Tibial nerve (tissue), 4 donors: ENCODE results near the gene GAREM2. TPM values are rescaled to one million over a fixed set of nuclear protein-coding genes. Genes with fewer than 3 reads are reported as not detected.

ENCODE experiments used
- DNase-seq, 2 donors: peaks; one replicate each; pipeline ENCODE4 v3.0.0-alpha.2; 2019; ENCODE audit warnings: low spot score in 2 of 2
- H3K27ac ChIP-seq, 4 donors: fragments of 200-600 bp; sonication (generic) in 3 of 4; one replicate each; pipeline ENCODE4 v1.5.1; 2017 to 2019; ENCODE audit warnings: mild to moderate bottlenecking in 1 of 4
- H3K27me3 ChIP-seq, 2 donors: fragments of 200-600 bp; sonication (generic) in 1 of 2; one replicate each; pipeline versions ENCODE4 v1.5.1 to v1.6.0; 2017 to 2019
- H3K36me3 ChIP-seq, 3 donors: fragments of 200-600 bp; sonication (generic); one replicate each; pipeline ENCODE4 v1.5.1; 2018 to 2019
- H3K4me1 ChIP-seq, 4 donors: fragments of 200-600 bp; sonication (generic) in 3 of 4; one replicate each; pipeline ENCODE4 v1.5.1; 2017 to 2019
- H3K4me3 ChIP-seq, 4 donors: fragments of 200-600 bp; sonication (generic) in 3 of 4; one replicate each; pipeline ENCODE4 v1.5.1; 2017 to 2019; ENCODE audit warnings: mild to moderate bottlenecking in 1 of 4, moderate library complexity in 1 of 4
- H3K9me3 ChIP-seq, 4 donors: fragments of 200-600 bp; sonication (generic) in 3 of 4; one replicate each; pipeline ENCODE4 v1.5.1; 2017 to 2019
- CTCF ChIP-seq, 5 experiments: fragments of 200-600 bp in 3 of 5; fragments of 450-650 bp in 2 of 5; sonication (generic) in 3 of 5; IDR thresholded peaks; one replicate each; pipeline ENCODE4 v1.5.1; 2016 to 2019; ENCODE audit warnings: antibody characterized with exemption in 5 of 5, mild to moderate bottlenecking in 3 of 5, moderate library complexity in 2 of 5
- EP300 ChIP-seq, 2 donors: sonication (generic); formaldehyde crosslinking; IDR thresholded peaks; one replicate each; pipeline ENCODE4 v1.6.1; 2017; ENCODE audit warnings: antibody characterized with exemption in 2 of 2, mild to moderate bottlenecking in 1 of 2
- POLR2A ChIP-seq, 2 donors: fragments of 450-650 bp; IDR thresholded peaks; one replicate each; pipeline ENCODE4 v1.6.1; 2017; ENCODE audit warnings: antibody characterized with exemption in 2 of 2, mild to moderate bottlenecking in 2 of 2, moderate library complexity in 2 of 2
- WGBS, 2 donors: methylation state at CpG; one replicate each; pipeline ENCODE4 v1.1.5; 2018; 5-methylcytosine and 5-hydroxymethylcytosine counted together
- total RNA-seq, 4 donors: library from RNA; depleted of rRNA; stranded (reverse); fragments of >200 nt; gene quantifications; one replicate each; pipeline ENCODE4 v1.1.0, GENCODE V29; 2016

Gene GAREM2
- total RNA-seq, 4 donors from 2014 or later = 1.5 to 4.7 (median 3.2) TPM

DNA sequence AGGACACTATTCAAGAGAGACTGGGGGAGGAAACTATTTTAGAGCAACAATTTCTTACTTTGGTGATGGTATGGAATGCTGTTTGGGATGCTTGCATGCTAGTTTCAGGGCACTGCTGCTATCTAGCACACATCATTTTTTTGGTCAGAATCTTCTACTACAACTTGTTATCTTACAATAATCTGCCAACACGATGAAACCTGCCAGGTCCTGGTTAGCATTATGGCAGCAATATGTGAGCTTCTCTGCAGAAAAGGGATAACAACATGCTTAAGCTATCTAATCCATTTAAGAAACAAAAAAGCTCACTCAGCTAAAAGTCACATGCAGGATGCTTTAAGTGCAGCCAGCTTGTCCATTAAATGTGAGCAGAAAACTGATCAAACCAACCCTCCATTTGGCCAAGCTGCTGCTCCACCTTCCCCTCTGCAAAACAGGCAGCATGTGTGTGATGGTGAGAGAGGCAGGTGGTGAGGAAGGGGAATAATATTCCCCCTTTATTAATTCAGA is 30.1 kb downstream of the GAREM2 start:
- H3K4me3 ChIP-seq = no peak overlapping the region
- no peaks in the 10 kb centered on the region for H3K9me3 ChIP-seq
- H3K27ac ChIP-seq = no peak overlapping the region
- no peaks in the 10 kb centered on the region for H3K27me3 ChIP-seq
- H3K36me3 ChIP-seq = peaks cover 0 to 90% (median 20%) of the 10 kb centered on the region in 3 donors
- no peak for DNase-seq
- 68 to 89% methylated on average over 1 of the region's 1 CpG for WGBS, 2 donors
- H3K4me1 ChIP-seq = no peaks in the 10 kb centered on the region
- TF ChIP-seq EP300 (IDR thresholded peaks at IDR 0.05) (no peak), CTCF (IDR thresholded peaks at IDR 0.05) (no peak), POLR2A (IDR thresholded peaks at IDR 0.05) (no peak)

DNA sequence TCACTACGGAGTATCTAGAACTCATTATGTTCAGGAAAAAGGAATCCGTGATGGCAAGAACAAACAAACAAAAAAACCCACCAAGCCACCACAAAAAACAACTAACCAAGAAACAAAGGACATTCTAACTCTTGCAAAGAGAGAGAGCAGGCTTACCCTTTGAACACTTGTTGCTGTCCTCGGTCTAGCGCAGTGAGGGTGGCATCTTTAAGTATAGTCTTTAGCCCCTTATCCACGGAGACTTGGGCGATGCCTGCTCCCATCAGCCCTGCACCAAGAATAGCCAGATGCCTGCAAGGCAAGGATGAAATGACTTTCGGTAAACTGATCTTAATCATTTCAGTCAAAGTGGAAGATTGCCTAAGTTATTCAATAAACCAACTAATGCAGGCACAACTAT is 31.0 kb downstream of the GAREM2 start:
- WGBS, 2 donors = 81 to 88% methylated on average over 7 of the region's 7 CpGs
- Histone ChIP-seq H3K36me3 (peaks cover 0 to 89% (median 20%) of the 10 kb centered on the region in 3 donors), H3K4me1 (no peaks in the 10 kb centered on the region), H3K27me3 (no peaks in the 10 kb centered on the region), H3K9me3 (no peaks in the 10 kb centered on the region), H3K27ac (no peak overlapping the region), H3K4me3 (no peak overlapping the region)
- no peak for DNase-seq
- TF ChIP-seq POLR2A (IDR thresholded peaks at IDR 0.05) (no peak), CTCF (IDR thresholded peaks at IDR 0.05) (no peak), EP300 (IDR thresholded peaks at IDR 0.05) (no peak)

- H3K27me3 ChIP-seq = no peaks in the 10 kb centered on the region
- H3K4me3 ChIP-seq = no peak overlapping the region
- DNase-seq = no peak
- peaks cover 2 to 95% (median 8%) of the 10 kb centered on the region in 3 donors for H3K36me3 ChIP-seq
- TF ChIP-seq CTCF (IDR thresholded peaks at IDR 0.05) (no peak), POLR2A (IDR thresholded peaks at IDR 0.05) (no peak), EP300 (IDR thresholded peaks at IDR 0.05) (no peak)
- H3K9me3 ChIP-seq = no peaks in the 10 kb centered on the region
- 88 to 92% methylated on average over 5 of the region's 5 CpGs for WGBS, 2 donors
- no peaks in the 10 kb centered on the region for H3K4me1 ChIP-seq
- no peak overlapping the region for H3K27ac ChIP-seq
Measured at GRCh38 chr2:26212011-26212410, 39.1 kb downstream of the GAREM2 start.

GRCh38 chr2:26214759-26215158 is 41.9 kb downstream of the GAREM2 start:
- Histone ChIP-seq H3K27ac (no peak overlapping the region), H3K4me1 (no peaks in the 10 kb centered on the region), H3K36me3 (peaks cover under 1 to 98% (median 8%) of the 10 kb centered on the region in 3 donors), H3K9me3 (no peaks in the 10 kb centered on the region), H3K4me3 (no peak overlapping the region), H3K27me3 (no peaks in the 10 kb centered on the region)
- WGBS, 2 donors = 85 to 97% methylated on average over 1 of the region's 1 CpG
- TF ChIP-seq POLR2A (IDR thresholded peaks at IDR 0.05) (no peak), CTCF (IDR thresholded peaks at IDR 0.05) (no peak), EP300 (IDR thresholded peaks at IDR 0.05) (no peak)
- no peak for DNase-seq

DNA sequence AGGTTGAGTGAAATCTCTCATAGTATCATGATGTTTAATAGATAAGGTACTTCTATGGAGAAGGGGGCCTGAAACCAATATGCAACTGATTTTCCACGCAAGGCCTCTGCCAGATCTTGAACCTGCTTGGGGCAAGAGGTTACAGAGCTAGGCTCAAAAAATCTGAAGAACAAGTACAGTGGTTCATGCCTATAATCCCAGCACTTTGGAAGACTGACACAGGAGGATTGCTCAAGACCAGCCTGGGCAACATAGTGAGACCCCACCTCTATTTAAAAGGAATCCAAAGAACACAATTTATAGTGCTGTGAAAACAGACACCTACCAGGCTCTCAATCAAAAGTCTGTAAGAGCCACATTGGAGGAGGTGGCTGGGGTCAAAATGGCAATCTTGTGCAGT is 42.9 kb downstream of the GAREM2 start:
- no peak for TF ChIP-seq POLR2A (IDR thresholded peaks at IDR 0.05)
- no peak for TF ChIP-seq CTCF (IDR thresholded peaks at IDR 0.05)
- no peak for TF ChIP-seq EP300 (IDR thresholded peaks at IDR 0.05)
- Histone ChIP-seq H3K27me3 (no peaks in the 10 kb centered on the region), H3K9me3 (no peaks in the 10 kb centered on the region), H3K36me3 (peaks cover 0 to 97% (median 8%) of the 10 kb centered on the region in 3 donors), H3K27ac (no peak overlapping the region), H3K4me3 (no peak overlapping the region), H3K4me1 (no peaks in the 10 kb centered on the region)
- 95 to 100% methylated on average over 1 of the region's 1 CpG for WGBS, 2 donors
- no peak for DNase-seq
